ENCODE measurements around the gene RAB3IL1. TPM values are rescaled to one million over a fixed set of nuclear protein-coding genes. Genes with fewer than 3 reads are reported as not detected.

Gene RAB3IL1
- polyA plus RNA-seq, 4 donors, result 0.45 to 29.9 (median 7.2) TPM

- no peak overlapping the region for H3K27ac ChIP-seq (ENCODE audit: low read depth in 1 of 3, low read length in 2 of 3)
- peaks cover 0 to 25% (median 0%) of the 10 kb centered on the region in 3 donors for H3K4me1 ChIP-seq (ENCODE audit: control insufficient read depth in 3 of 3, insufficient read depth in 2 of 3, low read depth in 1 of 3, low read length in 2 of 3)
- peaks cover 0 to 5% (median 0%) of the 10 kb centered on the region in 3 donors for H3K36me3 ChIP-seq (ENCODE audit: control insufficient read depth in 3 of 3, insufficient read depth in 2 of 3, low read depth in 1 of 3, low read length in 3 of 3)
- no peak overlapping the region for H3K4me3 ChIP-seq (ENCODE audit: low read depth in 1 of 3, low read length in 3 of 3)
- no peaks in the 10 kb centered on the region for H3K9me3 ChIP-seq (ENCODE audit: control insufficient read depth in 2 of 2, insufficient read depth in 1 of 2, low read depth in 1 of 2, low read length in 1 of 2)
- FAIRE-seq (no peak), DNase-seq (no peak)
- 44 to 50% (median 49%) methylated on average over 10 of the region's 10 CpGs for WGBS, 3 donors
- peaks cover 0 to 15% (median 0%) of the 10 kb centered on the region in 3 donors for H3K27me3 ChIP-seq (ENCODE audit: control insufficient read depth in 3 of 3, insufficient read depth in 3 of 3, low read length in 3 of 3)
Observed at GRCh38 chr11:61870541-61871031, 46.8 kb downstream of the RAB3IL1 start.

- H3K4me1 ChIP-seq (ENCODE audit: control insufficient read depth in 3 of 3, insufficient read depth in 2 of 3, low read depth in 1 of 3, low read length in 2 of 3), result peaks cover 0 to 25% (median 0%) of the 10 kb centered on the region in 3 donors
- DNase-seq (peak in 1 of 2 donors; percentile 33), FAIRE-seq (no peak)
- H3K4me3 ChIP-seq (ENCODE audit: low read depth in 1 of 3, low read length in 3 of 3), result no peak overlapping the region
- H3K27ac ChIP-seq (ENCODE audit: low read depth in 1 of 3, low read length in 2 of 3), result no peak overlapping the region
- 71 to 72% (median 71%) methylated on average over 21 of the region's 21 CpGs for WGBS, 3 donors
- H3K36me3 ChIP-seq (ENCODE audit: control insufficient read depth in 3 of 3, insufficient read depth in 2 of 3, low read depth in 1 of 3, low read length in 3 of 3), result peaks cover 0 to 10% (median 3%) of the 10 kb centered on the region in 3 donors
- H3K27me3 ChIP-seq (ENCODE audit: control insufficient read depth in 3 of 3, insufficient read depth in 3 of 3, low read length in 3 of 3), result peaks cover 0 to 15% (median 0%) of the 10 kb centered on the region in 3 donors
- H3K9me3 ChIP-seq (ENCODE audit: control insufficient read depth in 2 of 2, insufficient read depth in 1 of 2, low read depth in 1 of 2, low read length in 1 of 2), result no peaks in the 10 kb centered on the region
Observed at GRCh38 chr11:61869708-61870451, 47.5 kb downstream of the RAB3IL1 start.

GRCh38 chr11:61869429-61869707 lies 48.0 kb downstream of the RAB3IL1 start:
- H3K4me3 ChIP-seq (ENCODE audit: low read depth in 1 of 3, low read length in 3 of 3), result no peak overlapping the region
- whole genome bisulfite sequencing, 3 donors, result 43 to 66% (median 64%) methylated on average over 4 of the region's 4 CpGs
- H3K36me3 ChIP-seq (ENCODE audit: control insufficient read depth in 3 of 3, insufficient read depth in 2 of 3, low read depth in 1 of 3, low read length in 3 of 3), result peaks cover 0 to 13% (median 4%) of the 10 kb centered on the region in 3 donors
- H3K27me3 ChIP-seq (ENCODE audit: control insufficient read depth in 3 of 3, insufficient read depth in 3 of 3, low read length in 3 of 3), result peaks cover 0 to 15% (median 0%) of the 10 kb centered on the region in 3 donors
- no peak for FAIRE-seq
- H3K27ac ChIP-seq (ENCODE audit: low read depth in 1 of 3, low read length in 2 of 3), result no peak overlapping the region
- DNase-seq, result peak in 1 of 2 donors; percentile 14
- peaks cover 0 to 25% (median 0%) of the 10 kb centered on the region in 3 donors for H3K4me1 ChIP-seq (ENCODE audit: control insufficient read depth in 3 of 3, insufficient read depth in 2 of 3, low read depth in 1 of 3, low read length in 2 of 3)
- H3K9me3 ChIP-seq (ENCODE audit: control insufficient read depth in 2 of 2, insufficient read depth in 1 of 2, low read depth in 1 of 2, low read length in 1 of 2), result no peaks in the 10 kb centered on the region

- no peak for FAIRE-seq
Observed at GRCh38 chr11:61868571-61869428, 48.6 kb downstream of the RAB3IL1 start.

GRCh38 chr11:61866958-61867343 lies 50.4 kb downstream of the RAB3IL1 start:
- no peak for DNase-seq
- Histone ChIP-seq H3K9me3 (ENCODE audit: control insufficient read depth in 2 of 2, insufficient read depth in 1 of 2, low read depth in 1 of 2, low read length in 1 of 2) (no peaks in the 10 kb centered on the region), H3K27ac (ENCODE audit: low read depth in 1 of 3, low read length in 2 of 3) (no peak overlapping the region), H3K36me3 (ENCODE audit: control insufficient read depth in 3 of 3, insufficient read depth in 2 of 3, low read depth in 1 of 3, low read length in 3 of 3) (peaks cover 0 to 22% (median 4%) of the 10 kb centered on the region in 3 donors), H3K27me3 (ENCODE audit: control insufficient read depth in 3 of 3, insufficient read depth in 3 of 3, low read length in 3 of 3) (peaks cover 0 to 11% (median 0%) of the 10 kb centered on the region in 3 donors), H3K4me3 (ENCODE audit: low read depth in 1 of 3, low read length in 3 of 3) (no peak overlapping the region), H3K4me1 (ENCODE audit: control insufficient read depth in 3 of 3, insufficient read depth in 2 of 3, low read depth in 1 of 3, low read length in 2 of 3) (peaks cover 0 to 25% (median 0%) of the 10 kb centered on the region in 3 donors)
- WGBS, 3 donors, result 89 to 93% (median 89%) methylated on average over 6 of the region's 6 CpGs
- FAIRE-seq, result no peak

More at GRCh38 chr11:61868571-61869428, 48.6 kb downstream of the RAB3IL1 start:
- Histone ChIP-seq H3K27me3 (ENCODE audit: control insufficient read depth in 3 of 3, insufficient read depth in 3 of 3, low read length in 3 of 3) (peaks cover 0 to 15% (median 0%) of the 10 kb centered on the region in 3 donors), H3K36me3 (ENCODE audit: control insufficient read depth in 3 of 3, insufficient read depth in 2 of 3, low read depth in 1 of 3, low read length in 3 of 3) (peaks cover 0 to 16% (median 4%) of the 10 kb centered on the region in 3 donors), H3K27ac (ENCODE audit: low read depth in 1 of 3, low read length in 2 of 3) (no peak overlapping the region), H3K9me3 (ENCODE audit: control insufficient read depth in 2 of 2, insufficient read depth in 1 of 2, low read depth in 1 of 2, low read length in 1 of 2) (no peaks in the 10 kb centered on the region), H3K4me1 (ENCODE audit: control insufficient read depth in 3 of 3, insufficient read depth in 2 of 3, low read depth in 1 of 3, low read length in 2 of 3) (peaks cover 0 to 25% (median 0%) of the 10 kb centered on the region in 3 donors), H3K4me3 (ENCODE audit: low read depth in 1 of 3, low read length in 3 of 3) (no peak overlapping the region)
- 80 to 82% (median 81%) methylated on average over 12 to 14 of the region's 14 CpGs for WGBS, 3 donors
- DNase-seq, result no peak

GRCh38 chr11:61866231-61866957 lies 51.0 kb downstream of the RAB3IL1 start:
- Histone ChIP-seq H3K4me1 (ENCODE audit: control insufficient read depth in 3 of 3, insufficient read depth in 2 of 3, low read depth in 1 of 3, low read length in 2 of 3) (peaks cover 0 to 24% (median 0%) of the 10 kb centered on the region in 3 donors), H3K27me3 (ENCODE audit: control insufficient read depth in 3 of 3, insufficient read depth in 3 of 3, low read length in 3 of 3) (peaks cover 0 to 7% (median 0%) of the 10 kb centered on the region in 3 donors), H3K36me3 (ENCODE audit: control insufficient read depth in 3 of 3, insufficient read depth in 2 of 3, low read depth in 1 of 3, low read length in 3 of 3) (peaks cover 0 to 26% (median 4%) of the 10 kb centered on the region in 3 donors), H3K4me3 (ENCODE audit: low read depth in 1 of 3, low read length in 3 of 3) (no peak overlapping the region), H3K27ac (ENCODE audit: low read depth in 1 of 3, low read length in 2 of 3) (no peak overlapping the region), H3K9me3 (ENCODE audit: control insufficient read depth in 2 of 2, insufficient read depth in 1 of 2, low read depth in 1 of 2, low read length in 1 of 2) (no peaks in the 10 kb centered on the region)
- 77 to 86% (median 80%) methylated on average over 18 of the region's 18 CpGs for WGBS, 3 donors
- DNase-seq (no peak), FAIRE-seq (no peak)

- no peak overlapping the region for H3K27ac ChIP-seq (ENCODE audit: low read depth in 1 of 3, low read length in 2 of 3)
- DNase-seq (no peak), FAIRE-seq (no peak)
- 92 to 95% (median 95%) methylated on average over 20 of the region's 20 CpGs for WGBS, 3 donors
- peaks cover 0 to 32% (median 4%) of the 10 kb centered on the region in 3 donors for H3K36me3 ChIP-seq (ENCODE audit: control insufficient read depth in 3 of 3, insufficient read depth in 2 of 3, low read depth in 1 of 3, low read length in 3 of 3)
- H3K9me3 ChIP-seq (ENCODE audit: control insufficient read depth in 2 of 2, insufficient read depth in 1 of 2, low read depth in 1 of 2, low read length in 1 of 2), result no peaks in the 10 kb centered on the region
- peaks cover 0 to 15% (median 0%) of the 10 kb centered on the region in 3 donors for H3K4me1 ChIP-seq (ENCODE audit: control insufficient read depth in 3 of 3, insufficient read depth in 2 of 3, low read depth in 1 of 3, low read length in 2 of 3)
- H3K27me3 ChIP-seq (ENCODE audit: control insufficient read depth in 3 of 3, insufficient read depth in 3 of 3, low read length in 3 of 3), result no peaks in the 10 kb centered on the region
- no peak overlapping the region for H3K4me3 ChIP-seq (ENCODE audit: low read depth in 1 of 3, low read length in 3 of 3)
Observed at GRCh38 chr11:61864814-61865775, 52.3 kb downstream of the RAB3IL1 start.
